NCI-H226 (cell line): Measurements from ENCODE around the gene CHMP6.

Experiments used
- DNase-seq: peaks from one replicate; pipeline ENCODE4 v3.0.0-alpha.2; 2015

CHMP6 gene

GRCh38 chr17:81032641-81033480, 41.2 kb downstream of the CHMP6 start:
- no peak for DNase-seq

- no peak for DNase-seq
Observed at GRCh38 chr17:81033535-81034167, 42.0 kb downstream of the CHMP6 start.

DNA sequence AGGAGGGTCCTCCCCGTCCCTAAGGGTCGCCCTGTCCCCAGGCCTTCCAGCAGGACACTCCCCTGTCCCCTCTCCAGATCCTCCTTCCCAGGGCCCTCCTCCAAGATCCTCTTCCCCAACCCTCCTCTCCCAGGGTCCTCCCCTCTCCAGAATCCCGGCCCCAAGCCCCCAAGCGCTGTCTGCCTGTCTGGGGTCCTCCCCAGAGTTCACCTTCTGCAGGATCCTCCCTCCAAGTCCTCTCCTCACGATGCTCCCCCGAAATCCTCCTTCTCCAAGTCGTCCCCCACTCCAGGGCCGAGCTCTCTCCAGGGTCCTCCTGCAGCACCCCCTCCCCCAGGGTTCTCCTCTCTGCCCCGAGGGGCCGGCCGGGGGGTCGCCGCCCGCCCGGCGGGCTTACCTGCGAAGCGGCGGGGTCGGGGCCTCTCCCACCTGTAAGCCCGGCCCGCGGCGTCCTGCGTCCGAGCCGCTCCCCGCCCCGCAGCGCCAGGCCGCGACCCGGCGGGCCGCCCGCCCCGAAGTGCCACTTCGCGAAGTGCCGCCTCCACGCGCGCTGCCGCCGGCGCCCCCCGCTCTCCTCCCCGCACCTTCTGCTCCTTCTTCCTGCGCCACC, 42.6 kb downstream of the CHMP6 start:
- DNase-seq: no peak

GRCh38 chr17:81034779-81035520, 43.3 kb downstream of the CHMP6 start, which contains the start of gene BAIAP2:
TSS of gene BAIAP2 (plus strand) at chr17:81035151. CDS start at chr17:81035255, 104 bp downstream.
- DNase-seq: peak; percentile 79

DNA sequence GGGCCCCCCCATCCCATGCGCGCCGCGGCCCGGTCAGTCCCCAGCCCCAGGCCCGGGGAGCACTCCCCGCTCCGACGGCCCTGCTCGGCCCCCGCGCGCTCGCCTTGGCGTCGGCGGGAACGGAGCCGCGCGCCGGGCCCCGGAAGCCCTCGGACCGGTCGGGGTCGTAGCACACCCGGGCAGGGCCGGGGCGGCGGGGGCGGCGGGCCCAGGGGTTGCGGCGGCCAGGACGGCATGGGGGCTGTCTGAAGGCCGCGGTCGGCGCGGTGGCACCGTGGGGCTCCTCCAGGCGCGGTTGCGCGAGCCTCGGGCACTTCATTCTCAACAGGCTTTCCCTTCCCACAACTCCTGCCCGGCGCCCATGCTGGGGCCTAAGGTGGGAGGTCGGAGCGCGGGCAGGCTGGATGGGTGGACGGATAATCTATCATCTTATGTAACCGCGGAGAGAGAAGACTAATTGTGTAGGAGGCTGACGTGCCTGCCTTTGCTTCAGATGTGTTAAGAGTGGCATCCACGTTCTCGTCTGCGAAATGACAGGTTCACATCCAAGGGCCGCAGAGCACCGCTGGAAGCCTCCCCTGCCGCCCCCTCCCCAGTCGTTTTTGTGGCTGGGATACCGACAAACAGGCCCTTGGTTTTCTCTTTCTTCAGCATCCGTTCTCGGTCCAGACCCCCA, 44.0 kb downstream of the CHMP6 start:
- peak; percentile 28 for DNase-seq

GRCh38 chr17:81036197-81036941, 44.7 kb downstream of the CHMP6 start:
- no peak for DNase-seq

DNA sequence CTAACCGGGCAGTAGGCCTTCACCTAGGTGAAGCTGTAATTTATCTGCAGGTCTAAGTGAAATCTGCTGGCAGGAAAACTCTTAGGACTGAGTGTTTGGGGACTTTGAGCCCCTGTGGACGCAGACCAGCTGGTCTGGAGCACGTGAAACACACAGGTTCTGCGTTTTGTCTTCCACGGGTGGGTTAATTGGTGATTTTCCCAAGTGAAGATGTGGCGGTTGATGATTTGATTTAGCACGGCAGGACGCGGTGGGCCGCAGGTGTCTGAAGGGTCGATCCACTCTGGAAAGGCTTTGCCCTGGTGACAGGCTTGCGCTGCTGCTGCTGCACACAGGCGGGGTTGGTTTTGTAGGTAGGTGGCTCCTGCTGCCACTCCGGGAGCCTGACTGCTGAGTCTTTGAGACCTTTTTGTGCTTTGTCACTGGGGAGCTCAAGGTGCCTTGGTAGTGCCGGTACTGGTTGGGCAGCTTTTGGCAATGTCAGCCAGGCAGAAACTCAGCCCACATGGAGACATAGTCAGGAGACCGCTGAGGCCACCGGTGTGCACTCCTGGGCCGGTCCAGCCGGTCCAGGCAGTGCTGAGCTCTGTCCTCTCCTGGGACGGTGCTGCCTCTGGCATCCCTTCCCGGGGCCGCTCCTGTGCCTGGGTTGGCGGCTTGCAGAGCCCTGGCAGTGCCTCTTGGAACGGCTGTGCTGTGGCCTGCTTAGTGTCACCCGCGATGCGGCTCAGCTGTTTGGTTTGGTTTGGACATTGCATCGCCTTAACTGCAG, 45.6 kb downstream of the CHMP6 start:
- no peak for DNase-seq

DNA sequence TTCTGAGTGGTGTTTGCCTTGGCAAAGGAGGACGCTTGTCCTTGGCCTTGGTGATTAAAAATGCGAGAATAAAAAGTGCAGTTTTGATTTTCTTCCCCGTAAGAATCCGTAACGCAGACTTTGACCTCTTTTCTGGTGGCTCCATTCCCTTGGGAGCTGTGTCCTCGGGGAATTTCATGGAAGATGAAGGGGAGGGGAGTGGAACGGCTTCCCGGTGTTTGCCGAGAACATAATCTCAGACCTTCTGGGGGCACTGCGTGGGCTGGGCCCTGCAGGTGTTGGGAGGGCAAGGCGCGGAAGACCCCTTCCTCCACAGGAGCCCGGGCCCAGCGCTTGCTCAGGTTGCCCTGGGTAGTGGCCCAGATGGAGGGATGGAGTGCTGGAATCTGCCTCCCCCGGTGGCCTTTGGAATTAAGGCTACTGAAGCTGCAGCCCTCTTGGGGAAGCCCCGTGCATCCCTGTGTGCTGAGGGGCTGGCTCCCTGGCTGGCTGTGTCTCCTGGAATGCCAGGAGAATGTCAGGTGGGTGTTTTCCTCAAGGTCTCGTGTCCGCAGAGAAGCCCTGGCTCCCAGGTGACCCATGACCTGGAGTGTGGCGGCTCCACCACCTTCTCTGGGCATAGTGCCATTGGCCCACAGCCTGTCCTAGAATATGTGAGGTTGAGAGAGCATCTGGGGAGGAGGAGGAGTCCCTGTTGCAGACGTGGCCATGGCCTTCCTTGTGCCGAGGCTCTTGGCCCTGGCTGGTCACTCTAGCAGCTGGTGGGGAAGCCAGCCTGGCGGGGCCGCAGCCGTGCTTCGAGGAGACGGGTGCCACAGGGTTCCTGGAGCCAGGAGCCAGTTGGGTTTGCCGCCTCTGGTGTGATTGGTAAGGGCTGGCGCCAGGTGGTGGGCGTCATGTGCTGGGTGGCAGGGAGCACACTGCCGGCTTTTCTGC, 46.4 kb downstream of the CHMP6 start:
- peak; percentile 45 for DNase-seq

DNA sequence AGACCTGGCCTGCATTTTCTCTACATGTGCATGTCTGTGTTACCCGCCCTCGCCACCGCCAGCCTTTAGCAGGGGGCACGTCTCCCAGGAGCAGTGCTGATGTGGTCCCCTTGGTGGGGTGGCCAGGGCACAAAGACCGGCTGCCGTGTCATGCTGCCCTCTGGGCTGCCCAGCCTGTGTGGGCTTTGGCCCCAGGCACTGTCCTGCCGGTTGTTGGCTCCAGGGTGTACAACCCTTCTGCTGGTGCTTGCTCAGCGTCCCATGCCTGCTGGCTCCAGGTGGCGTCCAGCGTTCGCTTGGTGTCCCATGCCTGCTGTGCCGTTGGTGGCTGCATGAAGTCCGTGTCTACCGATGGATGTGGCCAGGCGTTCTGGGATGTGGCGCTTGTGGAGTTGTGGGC, 47.5 kb downstream of the CHMP6 start:
- DNase-seq: no peak

GRCh38 chr17:81039854-81040758, 48.5 kb downstream of the CHMP6 start:
- peak; percentile 80 for DNase-seq

DNA sequence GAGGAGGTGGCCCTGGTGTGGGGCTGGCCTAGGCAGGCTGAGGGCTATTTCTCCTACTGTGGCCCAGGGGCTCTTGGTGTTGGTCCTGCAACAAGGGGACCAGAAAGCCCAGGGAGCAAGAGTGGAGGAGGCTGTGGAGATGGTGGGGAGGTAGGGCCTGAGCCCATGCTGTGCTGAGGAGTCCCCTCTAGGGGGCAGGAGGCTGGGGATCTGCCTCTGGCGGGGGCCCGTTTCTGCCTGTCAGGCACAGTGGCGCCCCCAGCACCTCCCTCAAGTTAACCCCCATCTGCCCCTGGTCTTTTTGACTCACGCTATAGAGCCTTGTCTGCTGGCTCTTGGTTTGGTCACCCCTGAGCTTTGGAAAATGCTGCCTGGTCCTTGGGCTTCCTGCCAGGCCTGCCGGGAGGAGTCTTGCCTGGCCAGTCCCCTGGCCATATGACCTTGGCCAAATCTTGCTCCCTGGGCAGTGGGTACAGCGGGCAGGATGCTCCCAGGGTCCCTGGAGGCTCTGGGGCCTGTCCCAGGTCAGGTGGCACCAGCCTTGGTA, 49.2 kb downstream of the CHMP6 start:
- peak; percentile 26 for DNase-seq

GRCh38 chr17:81042606-81043005, 51.0 kb downstream of the CHMP6 start:
- no peak for DNase-seq

DNA sequence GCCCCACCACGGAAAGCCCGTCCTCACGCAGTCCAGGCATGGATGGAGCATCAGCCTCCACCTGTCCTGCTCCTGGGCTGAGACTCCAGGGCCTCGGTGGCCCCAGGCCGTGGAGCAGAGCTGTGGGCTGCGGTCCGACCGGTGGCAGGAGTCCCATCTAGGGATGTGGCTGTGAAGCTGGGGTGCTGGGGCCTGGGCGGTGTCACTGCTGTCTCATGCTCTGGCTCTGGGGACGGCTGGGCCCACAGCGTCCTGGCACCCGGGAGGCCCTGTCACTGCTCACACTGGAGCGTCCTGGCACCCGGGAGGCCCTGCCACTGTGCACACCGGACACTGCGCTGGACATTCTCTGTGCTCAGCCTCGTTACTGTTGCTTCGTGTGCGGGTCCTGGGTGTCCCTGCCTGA, 51.7 kb downstream of the CHMP6 start:
- DNase-seq: no peak

- DNase-seq: peak; percentile 97
Observed at GRCh38 chr17:81043725-81044427, 52.2 kb downstream of the CHMP6 start.

DNA sequence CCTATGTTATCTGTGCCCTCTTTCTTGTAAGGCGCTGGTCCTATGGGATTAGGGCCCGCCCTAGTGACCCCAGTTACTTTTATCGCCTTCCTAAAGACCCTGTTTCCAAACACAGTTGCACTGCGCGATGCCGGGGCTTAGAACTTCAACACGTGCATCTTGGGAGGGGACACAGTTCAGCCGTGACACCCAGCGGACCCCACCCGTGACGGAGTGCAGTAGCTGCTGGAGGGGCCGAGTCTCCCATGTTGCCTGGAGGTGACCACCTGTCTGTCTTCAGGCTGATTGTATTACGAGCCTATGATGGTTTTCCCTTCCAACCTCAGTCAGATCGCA, 52.8 kb downstream of the CHMP6 start:
- no peak for DNase-seq

GRCh38 chr17:81044764-81045589, 53.3 kb downstream of the CHMP6 start:
- peak; percentile 66 for DNase-seq

DNA sequence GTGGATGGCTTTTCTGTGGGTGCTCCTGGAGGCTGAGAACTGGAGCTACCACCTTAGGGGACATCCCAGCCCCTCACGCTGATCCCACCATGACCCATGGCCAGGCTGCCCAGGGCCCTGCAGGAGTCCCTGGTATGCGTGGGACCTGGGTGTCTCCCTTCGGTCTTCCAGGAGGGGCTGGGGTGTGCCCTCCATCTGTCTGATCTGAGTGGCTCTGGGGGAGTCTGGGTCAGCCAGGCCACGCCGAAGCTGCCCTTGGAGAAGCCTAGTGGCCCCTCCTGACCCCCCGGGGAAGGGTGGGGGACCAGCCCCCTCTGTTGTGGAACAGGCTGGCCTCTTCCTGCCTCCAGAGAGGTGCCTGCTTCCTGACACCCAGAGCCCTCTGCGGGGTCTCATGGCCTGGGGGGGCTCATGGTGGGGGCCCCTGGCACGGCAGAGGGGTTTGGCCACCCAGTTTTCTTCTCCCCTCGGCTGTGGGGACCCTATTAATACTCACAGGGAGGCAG, 54.0 kb downstream of the CHMP6 start:
- DNase-seq: no peak
